ENCODE data around the gene SLC24A1.

SLC24A1 gene

GRCh38 chr15:65653801-65654521 is 32.2 kb downstream of the SLC24A1 start:
- no peak for DNase-seq

GRCh38 chr15:65655026-65655425 is 33.3 kb downstream of the SLC24A1 start:
- DNase-seq: no peak

GRCh38 chr15:65655457-65655856 is 33.7 kb downstream of the SLC24A1 start:
- no peak for DNase-seq

- DNase-seq: no peak
Measured at GRCh38 chr15:65659502-65660052, 37.8 kb downstream of the SLC24A1 start.

- DNase-seq: no peak
Measured at GRCh38 chr15:65660927-65661326, 39.2 kb downstream of the SLC24A1 start.

- DNase-seq: no peak
Measured at GRCh38 chr15:65663521-65663920, 41.8 kb downstream of the SLC24A1 start.

- no peak for DNase-seq
Measured at GRCh38 chr15:65666257-65666656, 44.5 kb downstream of the SLC24A1 start.

- DNase-seq: no peak
Measured at GRCh38 chr15:65675551-65675950, 53.8 kb downstream of the SLC24A1 start.

- DNase-seq: no peak
Measured at GRCh38 chr15:65676123-65676522, 54.4 kb downstream of the SLC24A1 start.

GRCh38 chr15:65680544-65680943 is 58.8 kb downstream of the SLC24A1 start:
- no peak for DNase-seq

GRCh38 chr15:65682404-65682911 is 60.7 kb downstream of the SLC24A1 start:
- no peak for DNase-seq

GRCh38 chr15:65688462-65688861 is 66.7 kb downstream of the SLC24A1 start:
- no peak for DNase-seq

GRCh38 chr15:65690173-65690572 is 68.4 kb downstream of the SLC24A1 start:
- no peak for DNase-seq

- DNase-seq: no peak
Measured at GRCh38 chr15:65690778-65691177, 69.0 kb downstream of the SLC24A1 start.

GRCh38 chr15:65695081-65695480 is 73.3 kb downstream of the SLC24A1 start:
- DNase-seq: no peak
